Esophagus squamous epithelium (tissue), 4 donors: Measurements from ENCODE around the gene CTR9.

Experiments used
- CTCF ChIP-seq, 6 experiments: fragments of 450-650 bp in 4 of 6; fragments of 200-600 bp in 2 of 6; sonication (generic) in 2 of 6; IDR thresholded peaks; one replicate each; pipeline ENCODE4 v1.5.1; 2016 to 2019; ENCODE audit warnings: antibody characterized with exemption in 6 of 6, mild to moderate bottlenecking in 4 of 6, moderate library complexity in 4 of 6
- POLR2A ChIP-seq, 4 donors: fragments of 450-650 bp; IDR thresholded peaks; one replicate each; pipeline ENCODE4 v1.6.1; 2017; ENCODE audit warnings: antibody characterized with exemption in 4 of 4, mild to moderate bottlenecking in 4 of 4, moderate library complexity in 3 of 4

DNA sequence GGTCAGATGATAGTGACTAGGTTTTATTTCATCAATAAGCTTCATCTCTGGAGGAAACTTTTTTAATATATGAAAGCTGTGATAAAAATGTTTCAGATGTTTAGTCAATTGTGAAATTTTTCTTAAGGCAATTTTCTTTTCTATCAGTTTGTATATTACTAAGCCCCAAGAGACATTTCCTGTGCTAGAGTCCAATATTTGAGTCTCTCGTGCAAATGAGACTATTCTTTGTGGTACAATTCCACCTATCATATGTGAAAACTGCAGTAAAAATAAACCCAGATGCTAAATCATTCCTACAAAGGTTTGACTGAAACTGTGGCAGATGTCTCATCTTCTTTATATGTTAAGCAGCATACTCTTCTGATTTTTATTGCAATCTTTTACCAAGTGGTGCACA is 28.0 kb downstream of the CTR9 start:
- TF ChIP-seq POLR2A (IDR thresholded peaks at IDR 0.05) (no peak), CTCF (IDR thresholded peaks at IDR 0.05) (no peak)
